GM21737 (cell line): ENCODE results near the gene PKD1L1.

Experiments
- ATAC-seq: cut with Tn5 transposase; IDR thresholded peaks from one replicate; pipeline ENCODE4 v1.9.1; 2021; ENCODE audit warnings: mild to moderate bottlenecking, moderate library complexity; ENCODE audit not compliant: unreplicated experiment

Gene PKD1L1

GRCh38 chr7:47741984-47742383, 206.3 kb downstream of the PKD1L1 start:
- ATAC-seq = no peak

DNA sequence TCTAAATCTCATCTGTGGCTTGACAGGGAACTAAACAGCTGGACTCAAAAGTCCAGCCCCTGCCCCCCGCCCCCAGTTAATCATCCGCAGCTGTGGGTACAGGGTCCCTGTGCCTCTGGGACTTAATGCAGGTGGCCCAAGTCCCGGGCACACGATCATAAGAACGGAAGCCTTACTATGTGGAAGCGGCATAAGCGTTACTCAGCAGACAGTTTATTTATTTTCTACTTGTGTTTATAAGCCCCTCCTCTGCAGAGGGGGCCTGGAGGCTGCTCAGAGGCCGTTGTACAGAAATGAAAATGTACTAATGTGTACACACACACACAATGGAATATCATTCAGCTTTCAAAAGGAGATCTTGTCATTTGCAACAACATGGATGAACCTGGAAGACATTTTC, 208.4 kb downstream of the PKD1L1 start:
- no peak for ATAC-seq

DNA sequence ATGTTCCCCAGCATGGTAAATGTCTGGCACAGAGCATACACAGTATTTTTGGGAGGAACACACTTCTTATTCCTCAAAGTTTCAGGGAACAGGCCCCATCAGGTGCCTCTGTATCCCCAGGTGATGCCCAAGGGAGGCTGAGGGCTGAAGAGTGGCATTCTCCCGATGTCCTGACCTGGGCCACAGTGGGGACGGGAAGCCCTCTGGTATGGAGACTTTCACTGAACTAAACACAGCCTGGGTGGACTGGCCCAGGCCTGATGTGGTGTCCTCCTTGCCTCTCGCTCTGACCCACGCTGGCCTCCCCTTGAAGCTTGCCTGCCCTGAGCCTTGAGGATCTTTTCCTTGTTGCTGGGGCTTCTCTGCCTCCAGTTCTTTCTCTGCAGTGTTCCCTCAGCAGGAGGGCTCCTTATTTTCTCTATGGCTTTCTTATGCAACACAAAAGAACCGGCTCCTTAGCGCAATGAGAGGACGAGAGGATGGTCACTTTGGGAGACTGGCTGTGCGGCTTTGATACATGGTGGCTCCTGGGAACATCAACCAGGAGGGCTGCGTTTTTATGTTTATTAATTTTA, 208.9 kb downstream of the PKD1L1 start:
- no peak for ATAC-seq

- ATAC-seq = no peak
These were observed 209.6 kb downstream of the PKD1L1 start for GRCh38 chr7:47738563-47739166.

GRCh38 chr7:47737601-47738000, 210.7 kb downstream of the PKD1L1 start:
- no peak for ATAC-seq

DNA sequence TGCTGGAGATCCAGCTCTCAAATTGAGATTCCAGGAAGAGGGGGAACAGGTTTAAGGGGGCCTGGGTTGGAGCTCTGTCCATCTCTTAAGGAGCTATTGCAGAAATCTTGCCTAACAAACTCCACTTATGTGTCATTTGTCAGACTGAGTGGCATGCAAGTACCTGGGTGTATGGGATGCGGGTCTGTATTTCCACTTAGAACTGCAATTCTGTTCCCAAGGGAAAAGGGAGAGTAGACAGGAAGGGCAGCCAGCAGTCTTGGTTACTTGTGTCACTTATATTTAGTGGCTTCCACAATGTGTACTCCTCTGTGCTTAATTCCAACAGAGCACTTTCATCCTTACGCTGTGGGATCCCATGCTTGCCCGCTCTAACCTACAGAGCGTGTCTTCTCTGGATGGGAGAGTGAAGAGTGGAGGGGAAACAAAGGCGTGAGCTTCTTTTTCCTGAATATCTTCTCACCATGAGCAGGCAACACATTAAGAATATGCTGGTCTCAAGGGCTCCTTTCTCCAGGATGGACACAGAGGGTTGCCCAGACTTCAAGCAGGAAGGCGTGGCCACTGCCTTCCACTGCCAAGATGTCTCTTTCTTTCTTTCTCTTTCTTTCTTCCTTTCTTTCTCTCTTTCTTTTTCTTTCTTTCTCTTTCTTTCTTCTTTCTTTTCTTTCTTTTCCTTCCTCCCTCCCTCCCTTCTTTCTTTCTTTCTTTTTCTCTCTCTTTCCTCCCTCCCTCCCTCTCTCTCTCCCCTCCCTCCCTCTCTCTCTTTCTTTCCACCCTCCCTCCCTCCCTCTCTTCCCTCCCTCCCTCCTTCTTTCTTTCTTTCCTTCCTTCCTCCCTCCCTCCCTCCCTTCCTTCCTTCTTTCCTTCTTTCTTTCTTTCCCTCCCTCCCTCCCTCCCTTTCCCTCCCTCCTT, 212.6 kb downstream of the PKD1L1 start:
- no peak for ATAC-seq

DNA sequence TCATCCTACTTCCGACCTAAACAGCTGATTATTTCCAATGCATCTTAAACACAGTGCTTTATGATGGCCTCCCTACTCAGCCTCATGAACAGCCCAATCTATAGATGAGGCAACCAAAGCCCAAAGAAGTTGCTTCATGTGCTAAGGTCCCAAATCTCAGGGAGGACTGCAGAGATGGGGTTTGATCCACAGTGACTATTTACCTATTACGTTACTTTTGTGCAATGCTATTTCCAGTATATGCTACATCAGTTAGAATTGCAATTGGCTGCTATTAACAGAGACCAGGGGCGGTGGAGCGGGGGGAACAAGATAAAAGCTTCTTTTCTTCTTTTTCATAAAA, 213.3 kb downstream of the PKD1L1 start:
- no peak for ATAC-seq

- ATAC-seq = no peak
These were observed 213.8 kb downstream of the PKD1L1 start for GRCh38 chr7:47734287-47734948.

DNA sequence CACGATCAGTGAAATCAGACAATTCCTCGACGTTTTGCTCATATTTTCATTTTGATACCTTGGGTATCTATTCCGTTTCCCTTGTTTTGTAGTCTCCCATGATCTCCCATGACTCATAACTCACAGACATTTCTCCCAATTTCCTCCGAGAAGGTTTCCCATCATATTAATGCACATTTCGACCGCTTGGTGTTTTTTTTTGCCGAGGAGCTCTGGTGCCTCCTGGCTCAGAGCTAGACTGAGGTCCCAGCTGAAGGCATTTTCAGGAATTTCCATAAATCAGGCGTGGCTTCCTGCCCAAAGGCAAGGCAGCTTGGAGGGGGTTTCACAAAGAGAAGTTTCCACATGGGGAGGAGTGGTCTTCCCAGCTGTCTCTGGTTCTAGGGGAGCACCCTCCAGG, 218.1 kb downstream of the PKD1L1 start:
- no peak for ATAC-seq

- ATAC-seq = no peak
These were observed 222.1 kb downstream of the PKD1L1 start for GRCh38 chr7:47726047-47726726.

GRCh38 chr7:47725031-47725780, 223.1 kb downstream of the PKD1L1 start:
- ATAC-seq = no peak
